Neural progenitor cell (in vitro differentiated cells): Measurements from ENCODE around the gene RPUSD1. TPM values are rescaled to one million over a fixed set of nuclear protein-coding genes. Genes with fewer than 3 reads are reported as not detected.
A peak's percentile ranks its signal among the peaks of the same experiment; 100 is the strongest.

Experiments
- DNase-seq: peaks from one replicate; pipeline ENCODE4 v3.0.0-alpha.2; 2016; ENCODE audit warnings: low spot score
- H2AFZ ChIP-seq: fragments of 200-600 bp; sonication (generic); replicated peaks from 2 replicates; pipeline ENCODE4 v1.6.1; 2016; ENCODE audit warnings: antibody characterized with exemption
- H3F3A ChIP-seq: fragments of 200-600 bp; sonication (generic); 2 replicates; pipeline ENCODE4 v1.6.1; 2016; ENCODE audit warnings: antibody characterized with exemption, low read depth
- H3K27ac ChIP-seq: fragments of 200-600 bp; sonication (generic); 2 replicates; pipeline ENCODE4 v1.5.1; 2016; ENCODE audit warnings: mild to moderate bottlenecking
- H3K27me3 ChIP-seq: fragments of 200-600 bp; sonication (generic); 2 replicates; pipeline ENCODE4 v1.6.1; 2016; ENCODE audit warnings: mild to moderate bottlenecking, moderate library complexity
- H3K36me3 ChIP-seq: fragments of 200-600 bp; sonication (generic); 2 replicates; pipeline ENCODE4 v1.5.1; 2016
- H3K4me1 ChIP-seq: fragments of 200-600 bp; sonication (generic); 2 replicates; pipeline ENCODE4 v1.6.1; 2016; ENCODE audit warnings: mixed run types
- H3K4me2 ChIP-seq: fragments of 200-600 bp; sonication (generic); 2 replicates; pipeline ENCODE4 v1.6.1; 2016
- H3K4me3 ChIP-seq: fragments of 200-600 bp; sonication (generic); 2 replicates; pipeline ENCODE4 v1.5.1; 2016
- H3K79me2 ChIP-seq: fragments of 200-600 bp; sonication (generic); 2 replicates; pipeline ENCODE4 v1.6.1; 2016; ENCODE audit warnings: low read depth
- H3K9ac ChIP-seq: fragments of 200-600 bp; sonication (generic); 2 replicates; pipeline ENCODE4 v1.6.1; 2016
- H3K9me3 ChIP-seq: fragments of 200-600 bp; sonication (generic); 2 replicates; pipeline ENCODE4 v1.5.1; 2016; ENCODE audit warnings: low read depth
- H4K20me1 ChIP-seq: fragments of 200-600 bp; sonication (generic); 2 replicates; pipeline ENCODE4 v1.6.1; 2016; ENCODE audit warnings: low read depth
- H3K27ac Mint-ChIP-seq: 3 replicates; pipeline ENCODE4 v1.8.0; 2021; ENCODE audit warnings: mixed read lengths
- H3K27me3 Mint-ChIP-seq: 2 replicates; pipeline ENCODE4 v1.8.0; 2022; ENCODE audit warnings: low read depth, mild to moderate bottlenecking, inconsistent platforms, moderate library complexity, mixed read lengths; ENCODE audit not compliant: insufficient read depth
- H3K36me3 Mint-ChIP-seq: 3 replicates; pipeline ENCODE4 v1.8.0; 2021; ENCODE audit warnings: mixed read lengths
- H3K4me1 Mint-ChIP-seq: 3 replicates; pipeline ENCODE4 v1.8.0; 2021; ENCODE audit warnings: mixed read lengths
- H3K4me3 Mint-ChIP-seq: 3 replicates; pipeline ENCODE4 v1.8.0; 2021; ENCODE audit warnings: mild to moderate bottlenecking, moderate library complexity, mixed read lengths
- H3K9me3 Mint-ChIP-seq: 3 replicates; pipeline ENCODE4 v1.8.0; 2020; ENCODE audit warnings: mixed read lengths
- CTCF ChIP-seq: fragments of 200-600 bp; sonication (generic); IDR thresholded peaks from 2 replicates; pipeline ENCODE4 v1.5.1; 2017; ENCODE audit warnings: antibody characterized with exemption, mild to moderate bottlenecking
- EZH2 ChIP-seq: fragments of 200-600 bp; sonication (generic); IDR thresholded peaks from 2 replicates; pipeline ENCODE4 v1.6.1; 2017; ENCODE audit warnings: antibody characterized with exemption, mild to moderate bottlenecking, moderate library complexity
- EZH2phosphoT487 ChIP-seq: fragments of 200-600 bp; sonication (generic); IDR thresholded peaks from 2 replicates; pipeline ENCODE4 v1.6.1; 2017; ENCODE audit warnings: antibody characterized with exemption
- total RNA-seq: library from RNA; depleted of rRNA; stranded (reverse); fragments of >200 nt; gene quantifications from 2 replicates; pipeline ENCODE4 v1.2.3, GENCODE V29; 2015; ENCODE audit warnings: low replicate concordance

Gene RPUSD1
- total RNA-seq, 1 donor from 2014 or later: 5.6 TPM

DNA sequence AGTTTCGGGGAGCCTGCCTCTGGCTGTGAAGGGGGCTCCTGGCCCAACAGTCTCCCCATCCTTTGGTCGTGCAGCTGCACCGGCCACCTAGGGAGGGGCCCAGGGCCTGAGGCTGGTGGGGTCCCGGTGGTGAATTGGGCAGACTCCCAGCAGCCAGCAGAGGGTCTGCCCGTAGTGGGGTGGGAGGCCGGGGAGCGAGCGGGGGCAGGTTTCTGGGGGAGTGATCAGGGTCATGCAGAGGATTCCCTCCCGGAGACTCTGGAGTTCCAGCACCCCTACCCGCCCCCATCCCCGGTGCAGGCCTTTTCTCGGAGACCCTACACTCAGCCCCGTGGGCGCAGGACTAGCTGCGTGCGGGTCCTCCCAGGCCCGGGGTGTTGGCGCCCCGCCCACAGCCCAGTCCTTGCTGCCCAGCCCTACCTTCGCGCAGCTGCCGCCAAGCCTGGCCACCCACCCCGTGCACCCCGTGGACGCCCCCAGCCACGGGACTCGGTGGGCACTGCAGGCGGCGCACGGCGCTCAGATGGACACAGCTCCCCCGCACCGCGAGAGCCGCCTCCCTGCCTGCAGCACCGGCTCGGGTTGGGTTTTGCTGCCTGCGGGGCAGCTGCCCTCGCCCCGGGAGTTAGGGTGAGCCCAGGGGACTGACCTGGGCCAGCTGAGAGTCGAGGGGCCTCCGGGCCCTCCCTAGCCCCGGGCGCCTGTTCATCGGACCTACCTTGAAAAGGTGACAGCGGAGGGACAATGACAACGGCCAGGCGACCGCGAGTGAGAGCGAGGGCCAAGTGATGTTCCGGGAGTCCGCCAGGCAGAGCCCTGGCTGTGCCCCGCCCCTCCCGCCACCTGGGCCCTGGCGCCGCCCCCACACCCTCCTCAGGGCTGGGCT, 12.0 kb upstream of the RPUSD1 start, which contains the start of gene GNG13:
GNG13 (minus strand) TSS at position 787 of the 886 bp plus-strand sequence. CDS start 1,657 bp downstream, outside the sequence.
- H3K4me1 ChIP-seq: peaks cover 18% of the 10 kb centered on the region
- no peak within 1 kb of the TSS for H3K9ac ChIP-seq
- H3K27me3 ChIP-seq: peaks cover 64% of the 10 kb centered on the region
- H3K9me3 ChIP-seq: no peaks in the 10 kb centered on the region
- DNase-seq: peak; percentile 84
- Mint-ChIP-seq H3K9me3 (no peaks in the 10 kb centered on the region), H3K27ac (no peak within 1 kb of the TSS), H3K27me3 (peaks cover 3% of the 10 kb centered on the region), H3K4me1 (no peaks in the 10 kb centered on the region), H3K4me3 (no peak within 1 kb of the TSS), H3K36me3 (peaks cover 3% of the 10 kb centered on the region)
- peaks cover 15% of the 10 kb centered on the region for H3F3A ChIP-seq
- peaks cover 32% of the 10 kb centered on the region for H4K20me1 ChIP-seq
- no peak for TF ChIP-seq EZH2
- TF ChIP-seq CTCF: no peak
- TF ChIP-seq EZH2phosphoT487: no peak
- H3K4me2 ChIP-seq: peak within 1 kb of the TSS; percentile 83
- H3K36me3 ChIP-seq: no peaks in the 10 kb centered on the region
- H3K27ac ChIP-seq: no peak within 1 kb of the TSS
- no peaks in the 10 kb centered on the region for H3K79me2 ChIP-seq
- H2AFZ ChIP-seq: no peak within 1 kb of the TSS
- peak within 1 kb of the TSS; percentile 46 for H3K4me3 ChIP-seq

GRCh38 chr16:799111-799947, 11.1 kb upstream of the RPUSD1 start:
- no peak overlapping the region for H3K9ac ChIP-seq
- no peak overlapping the region for H3K4me3 ChIP-seq
- peaks cover 55% of the 10 kb centered on the region for H3K27me3 ChIP-seq
- Mint-ChIP-seq H3K27ac (no peak overlapping the region), H3K4me1 (no peaks in the 10 kb centered on the region), H3K36me3 (peaks cover 3% of the 10 kb centered on the region), H3K27me3 (peaks cover 3% of the 10 kb centered on the region), H3K4me3 (no peak overlapping the region), H3K9me3 (no peaks in the 10 kb centered on the region)
- no peaks in the 10 kb centered on the region for H3K36me3 ChIP-seq
- TF ChIP-seq CTCF (no peak), EZH2 (no peak), EZH2phosphoT487 (no peak)
- H3K4me2 ChIP-seq: no peak overlapping the region
- H3F3A ChIP-seq: peaks cover 10% of the 10 kb centered on the region
- DNase-seq: no peak
- H3K9me3 ChIP-seq: no peaks in the 10 kb centered on the region
- H3K4me1 ChIP-seq: peaks cover 18% of the 10 kb centered on the region
- no peak overlapping the region for H3K27ac ChIP-seq
- peaks cover 38% of the 10 kb centered on the region for H4K20me1 ChIP-seq
- no peak overlapping the region for H2AFZ ChIP-seq
- no peaks in the 10 kb centered on the region for H3K79me2 ChIP-seq

DNA sequence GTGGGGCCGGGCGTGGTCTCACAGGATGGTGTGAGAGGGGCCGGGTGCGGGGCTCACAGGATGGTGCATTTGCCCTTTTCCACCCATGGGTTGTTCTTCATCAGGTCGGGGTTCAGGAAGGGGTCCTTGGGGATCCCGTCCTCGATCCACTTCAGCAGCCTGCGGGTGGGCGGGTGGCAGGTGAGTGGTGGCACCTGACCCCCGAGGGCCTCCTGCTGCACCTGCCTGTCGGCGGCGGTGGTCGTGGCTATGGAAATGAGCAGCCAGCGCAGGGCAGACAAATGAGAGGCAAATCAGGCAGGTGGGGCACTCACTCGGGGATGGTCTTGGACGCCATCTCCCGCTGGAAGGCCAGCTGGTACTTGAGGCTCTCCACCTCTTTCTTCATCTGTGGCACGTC, 10.5 kb upstream of the RPUSD1 start:
- H3K36me3 ChIP-seq: no peaks in the 10 kb centered on the region

More for the DNA sequence above, 10.5 kb upstream of the RPUSD1 start:
- peaks cover 3% of the 10 kb centered on the region for H3K27me3 Mint-ChIP-seq
- H3F3A ChIP-seq: peaks cover 10% of the 10 kb centered on the region
- no peak overlapping the region for H2AFZ ChIP-seq
- no peak for DNase-seq
- no peak overlapping the region for H3K27ac ChIP-seq
- no peaks in the 10 kb centered on the region for H3K9me3 ChIP-seq
- no peak overlapping the region for H3K4me3 Mint-ChIP-seq
- H3K27me3 ChIP-seq: peaks cover 48% of the 10 kb centered on the region
- peaks cover 3% of the 10 kb centered on the region for H3K36me3 Mint-ChIP-seq
- H3K9me3 Mint-ChIP-seq: no peaks in the 10 kb centered on the region
- TF ChIP-seq EZH2 (no peak), CTCF (no peak), EZH2phosphoT487 (no peak)
- H3K9ac ChIP-seq: no peak overlapping the region
- H3K4me1 Mint-ChIP-seq: no peaks in the 10 kb centered on the region
- no peak overlapping the region for H3K27ac Mint-ChIP-seq
- no peak overlapping the region for H3K4me2 ChIP-seq
- H3K79me2 ChIP-seq: no peaks in the 10 kb centered on the region
- H3K4me1 ChIP-seq: peaks cover 18% of the 10 kb centered on the region
- H4K20me1 ChIP-seq: peaks cover 43% of the 10 kb centered on the region
- H3K4me3 ChIP-seq: no peak overlapping the region
